Measurements from ENCODE around the gene ATP8A1.

GRCh38 chr4:42541647-42542046 is 115.3 kb downstream of the ATP8A1 start:
- TF ChIP-seq CTCF (IDR thresholded peaks at IDR 0.05) (no peak), POLR2A (IDR thresholded peaks at IDR 0.05) (no peak)
